DOHH2 (cell line): ENCODE measurements around the gene BPIFB2.

Experiments used
- CTCF ChIP-seq: fragments of 200-600 bp; sonication (generic); IDR thresholded peaks from one replicate; pipeline ENCODE4 v1.5.1; 2014; ENCODE audit warnings: antibody characterized with exemption, mild to moderate bottlenecking, low read depth, low read length; ENCODE audit not compliant: poor library complexity, severe bottlenecking
- EZH2phosphoT487 ChIP-seq: fragments of 200-600 bp; sonication (generic); IDR thresholded peaks from 2 replicates; pipeline ENCODE4 v1.6.1; 2017; ENCODE audit warnings: borderline replicate concordance, mild to moderate bottlenecking, antibody characterized with exemption, low read length, moderate library complexity, mixed read lengths

GRCh38 chr20:32999603-33000250, 7.8 kb upstream of the BPIFB2 start:
- TF ChIP-seq CTCF = no peak
- TF ChIP-seq EZH2phosphoT487 = no peak
